Amniotic stem cell (primary cell): ENCODE data around the gene DYNLT1.

ENCODE experiments used
- DNase-seq: peaks from one replicate; lab custom pipeline; 2025; lab: John Stamatoyannopoulos, UW

Gene DYNLT1

GRCh38 chr6:158595223-158595622, 49.3 kb downstream of the DYNLT1 start:
- DNase-seq: no peak

DNA sequence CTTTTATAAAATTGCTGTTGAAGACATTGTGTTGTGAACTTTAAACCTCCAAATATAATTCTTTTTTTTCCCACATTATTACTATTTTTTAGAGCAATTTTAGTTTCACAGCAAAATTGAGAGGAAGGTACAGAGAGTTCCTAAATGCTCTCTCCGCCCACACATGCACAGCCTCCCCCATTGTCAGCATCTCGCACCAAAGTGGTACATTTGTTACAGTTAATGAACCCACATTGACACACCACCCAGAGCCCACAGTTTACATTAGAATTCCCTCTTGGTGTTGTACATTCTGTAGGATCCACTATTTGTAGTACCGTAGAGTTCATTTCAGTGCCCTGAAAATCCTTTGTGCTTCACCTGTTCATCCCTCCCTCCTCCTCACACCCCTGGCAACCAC, 50.9 kb downstream of the DYNLT1 start:
- no peak for DNase-seq

DNA sequence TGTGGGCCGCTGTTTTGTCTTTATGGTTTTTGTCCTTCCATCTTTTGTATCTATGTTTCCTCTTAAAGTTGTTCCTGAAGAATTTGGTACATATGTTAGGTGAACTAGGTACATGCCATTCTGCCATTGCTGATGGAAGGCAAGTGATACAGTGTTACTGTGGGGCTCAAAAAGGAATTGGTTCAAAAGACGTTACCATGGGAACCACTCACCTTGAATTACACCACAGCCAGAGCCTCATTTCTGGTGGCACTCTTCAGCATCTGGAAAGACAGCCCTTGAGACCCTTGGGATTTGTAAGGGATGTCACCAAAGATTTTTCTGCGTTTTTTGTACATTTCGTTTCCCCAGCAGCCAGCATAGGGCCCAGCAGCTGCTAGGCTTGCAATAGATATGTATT, 52.7 kb downstream of the DYNLT1 start:
- no peak for DNase-seq

DNA sequence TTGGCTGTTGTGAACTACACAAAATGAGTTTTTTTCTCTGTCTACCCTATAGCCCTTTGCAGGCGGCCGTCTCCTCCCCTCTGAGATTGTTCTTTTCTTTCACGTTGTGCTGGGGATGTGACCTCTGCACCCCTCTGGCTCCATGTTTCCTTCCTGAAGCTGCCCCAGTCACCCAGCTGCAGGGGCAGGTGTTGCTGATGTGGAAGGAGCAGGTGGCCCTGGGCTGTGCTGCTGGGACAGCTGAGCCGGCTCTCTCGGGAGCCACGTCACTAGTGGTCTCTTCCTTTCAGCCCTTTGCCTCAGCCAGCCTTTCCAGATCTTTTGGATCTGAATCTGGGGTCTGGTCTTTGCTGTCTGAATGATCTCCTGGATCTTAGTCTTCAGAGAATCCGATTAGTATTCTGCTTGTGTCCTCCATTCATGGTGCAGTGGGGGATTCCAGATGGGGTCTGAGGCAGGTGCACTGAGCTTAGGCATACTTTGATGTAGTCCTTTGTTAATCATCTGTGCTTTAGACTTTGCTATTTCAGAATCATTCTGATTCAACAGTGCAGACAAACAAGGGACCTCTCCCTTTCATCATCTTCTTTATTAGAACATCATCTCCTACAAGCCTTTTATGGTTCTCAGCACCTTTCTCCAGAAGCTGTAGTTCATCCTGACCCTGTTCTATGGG, 53.3 kb downstream of the DYNLT1 start:
- no peak for DNase-seq

GRCh38 chr6:158589366-158589765, 55.2 kb downstream of the DYNLT1 start:
- no peak for DNase-seq

DNA sequence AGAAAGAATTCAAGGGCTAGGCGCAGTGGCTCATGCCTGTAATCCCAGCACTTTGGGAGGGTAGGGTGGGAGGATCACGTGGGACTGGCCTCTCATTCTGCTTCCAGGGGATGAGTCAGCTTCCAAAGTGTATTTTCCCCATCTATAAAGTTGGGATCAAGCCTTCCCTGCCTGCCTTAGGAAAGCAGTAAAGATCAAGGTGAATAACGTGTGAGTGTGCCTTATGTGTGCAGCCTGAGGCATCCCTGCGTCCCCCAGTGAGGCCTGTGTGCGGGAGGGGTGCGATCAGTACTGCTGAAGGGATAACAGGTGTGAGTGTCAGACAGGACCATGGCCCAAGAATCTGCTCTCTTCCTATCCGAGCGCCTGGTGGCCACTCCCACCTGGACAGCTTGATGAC, 57.9 kb downstream of the DYNLT1 start:
- no peak for DNase-seq
